H7 (cell line): ENCODE measurements around the gene MTHFSD. TPM values are rescaled to one million over a fixed set of nuclear protein-coding genes. Genes with fewer than 3 reads are reported as not detected.
A peak's percentile ranks its signal among the peaks of the same experiment; 100 is the strongest.

Experiments used
- DNase-seq: peaks from one replicate; pipeline ENCODE4 v3.0.0; 2012
- H3K27me3 ChIP-seq: 2 replicates; pipeline ENCODE4 v1.6.0; 2011; ENCODE audit warnings: mild to moderate bottlenecking, low read length; ENCODE audit not compliant: control insufficient read depth, insufficient read depth
- H3K36me3 ChIP-seq: replicated peaks from 2 replicates; pipeline ENCODE4 v1.5.1; 2011; ENCODE audit warnings: low read length; ENCODE audit not compliant: control insufficient read depth, insufficient read depth
- H3K4me3 ChIP-seq: 2 replicates; pipeline ENCODE4 v1.5.1; 2011; ENCODE audit warnings: low read depth, mild to moderate bottlenecking, control low read depth, low read length, moderate library complexity; ENCODE audit not compliant: insufficient read depth
- total RNA-seq: library from RNA; depleted of rRNA; stranded (reverse); fragments of >200 nt; shearing (Covaris generic); gene quantifications from 2 replicates; pipeline ENCODE4 v1.2.3, GENCODE V29; 2014

MTHFSD gene
- total RNA-seq, 1 experiment from 2014 or later: 15.3 TPM

DNA sequence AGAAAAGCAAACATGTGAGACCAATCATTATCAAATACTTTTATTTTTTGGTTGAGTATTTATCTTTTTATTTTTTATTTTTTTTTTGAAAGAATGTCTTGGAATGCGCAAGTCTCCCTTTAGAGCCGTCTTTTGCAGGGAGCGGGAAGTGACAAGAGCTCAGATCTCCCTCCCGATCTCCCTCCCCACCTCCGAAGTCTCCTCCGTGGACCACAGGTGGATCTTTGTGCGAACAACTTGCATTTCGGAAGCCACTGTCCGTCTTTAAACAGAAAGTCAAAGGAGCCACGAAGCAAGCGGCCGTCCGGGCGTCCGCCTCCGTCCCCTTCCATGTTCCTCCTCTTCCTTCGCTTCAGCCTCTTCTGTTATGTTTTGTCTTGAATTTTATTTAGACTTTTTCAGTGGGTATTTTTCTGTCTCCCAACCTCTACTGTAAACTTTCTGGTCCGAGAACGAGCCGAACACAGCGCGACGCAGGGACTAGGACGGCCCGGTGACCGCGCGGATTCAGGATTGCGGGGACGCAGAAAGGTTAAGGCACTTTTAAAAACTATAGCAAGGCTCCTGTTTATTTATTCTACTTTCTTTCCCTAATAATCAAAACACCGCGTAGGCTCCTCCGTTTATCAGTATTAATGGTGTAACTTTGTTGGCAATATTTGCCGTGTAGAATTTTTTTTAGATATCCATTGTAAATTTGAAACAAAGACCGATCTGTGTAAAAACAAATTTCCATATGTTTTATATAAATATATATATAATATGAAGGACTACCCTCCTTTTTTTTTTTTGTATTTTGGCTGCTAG is 41.4 kb downstream of the MTHFSD start:
- no peak for DNase-seq
- H3K36me3 ChIP-seq: no peaks in the 10 kb centered on the region
- H3K4me3 ChIP-seq: no peak overlapping the region
- peaks cover 97% of the 10 kb centered on the region for H3K27me3 ChIP-seq

DNA sequence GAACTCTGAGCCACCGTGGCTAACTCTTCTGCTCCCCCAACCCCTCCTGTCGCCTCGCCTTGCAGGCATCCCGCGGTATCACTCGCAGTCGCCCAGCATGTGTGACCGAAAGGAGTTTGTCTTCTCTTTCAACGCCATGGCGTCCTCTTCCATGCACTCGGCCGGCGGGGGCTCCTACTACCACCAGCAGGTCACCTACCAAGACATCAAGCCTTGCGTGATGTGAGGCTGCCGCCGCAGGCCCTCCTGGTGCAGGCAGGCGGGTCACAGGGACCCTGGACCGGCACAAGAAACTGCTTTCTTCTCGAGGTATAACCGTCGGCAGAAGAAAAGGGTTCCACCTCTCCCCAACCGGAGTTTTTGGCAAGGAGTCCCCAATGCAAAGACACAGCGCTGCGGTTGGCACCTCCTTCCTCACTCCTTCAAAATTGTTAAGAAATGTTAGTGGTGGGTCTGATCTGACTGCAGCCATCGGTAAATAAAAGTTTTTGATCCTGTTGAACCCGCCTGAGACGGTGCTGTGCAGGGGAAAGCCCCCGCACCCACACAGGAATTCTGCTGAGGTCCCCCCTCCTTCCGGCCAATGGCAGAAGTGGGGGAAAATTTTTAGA is 42.1 kb downstream of the MTHFSD start:
- no peaks in the 10 kb centered on the region for H3K36me3 ChIP-seq
- H3K27me3 ChIP-seq: peaks cover 99% of the 10 kb centered on the region
- no peak overlapping the region for H3K4me3 ChIP-seq
- DNase-seq: peak; percentile 81

DNA sequence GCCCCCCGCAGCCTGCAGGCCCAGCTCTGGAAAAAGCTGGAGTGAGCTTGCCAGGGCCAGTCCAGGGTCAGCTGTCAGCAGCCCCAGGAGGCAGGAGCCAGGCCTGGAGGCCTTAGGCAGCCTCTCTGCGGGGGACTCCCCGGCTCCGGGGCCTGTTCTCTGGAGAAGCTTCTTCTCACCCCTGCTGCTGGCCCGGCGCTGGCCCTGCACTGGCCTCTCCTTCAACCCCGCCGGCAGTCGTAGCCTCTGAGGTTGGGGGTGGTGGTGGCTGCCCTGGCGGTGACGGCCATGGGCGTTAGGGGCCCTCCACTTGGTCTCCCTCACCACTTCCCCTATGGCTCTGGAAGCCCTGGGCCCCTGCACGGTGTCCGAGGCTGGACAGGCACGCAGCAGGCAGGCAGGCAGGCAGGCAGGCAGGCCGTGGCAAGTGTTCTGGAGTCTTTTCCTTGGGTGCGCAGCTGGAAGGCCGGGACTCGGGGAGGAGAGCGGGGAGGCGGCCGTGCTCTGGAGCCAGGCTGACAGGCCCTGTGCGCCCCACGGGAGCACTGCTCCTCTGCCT is 42.7 kb downstream of the MTHFSD start:
- H3K27me3 ChIP-seq: peaks cover 99% of the 10 kb centered on the region
- DNase-seq: peak; percentile 83
- H3K4me3 ChIP-seq: no peak overlapping the region
- no peaks in the 10 kb centered on the region for H3K36me3 ChIP-seq

DNA sequence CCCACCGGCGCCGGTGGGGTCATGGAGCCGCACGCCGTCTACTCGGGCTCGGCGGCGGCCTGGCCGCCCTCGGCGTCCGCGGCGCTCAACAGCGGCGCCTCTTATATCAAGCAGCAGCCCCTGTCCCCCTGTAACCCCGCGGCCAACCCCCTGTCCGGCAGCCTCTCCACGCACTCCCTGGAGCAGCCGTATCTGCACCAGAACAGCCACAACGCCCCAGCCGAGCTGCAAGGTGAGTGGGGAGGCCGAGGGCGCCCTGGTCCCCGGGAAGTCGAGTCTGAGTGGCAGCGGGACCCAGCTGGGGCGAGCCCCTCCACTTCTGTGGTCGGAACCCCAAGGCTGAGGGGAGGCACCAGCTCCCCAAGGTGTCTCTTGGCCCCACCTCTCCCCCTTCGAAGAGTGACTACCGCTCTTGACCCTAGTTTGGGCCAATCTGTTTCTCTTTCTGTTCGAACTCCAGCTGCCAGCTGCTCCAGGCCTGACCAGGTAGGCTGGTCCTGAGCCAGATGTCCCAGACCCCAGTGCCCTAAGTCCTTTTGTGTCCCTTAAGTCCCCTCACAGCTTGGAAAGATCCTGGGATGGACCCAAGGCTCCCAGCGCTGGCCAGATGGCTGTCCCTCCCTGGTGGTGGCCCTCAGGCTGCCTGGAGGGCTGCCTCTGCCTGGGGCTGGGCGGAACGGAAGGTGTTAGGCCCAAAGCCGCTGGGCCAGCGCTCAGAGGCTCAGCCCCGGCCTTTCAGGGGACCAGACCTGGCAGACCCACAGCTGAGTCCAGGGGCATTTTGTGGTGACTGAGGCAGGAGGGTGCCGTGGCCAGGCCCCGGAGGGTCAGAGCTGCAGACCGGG is 43.5 kb downstream of the MTHFSD start:
- peak; percentile 76 for DNase-seq
- H3K27me3 ChIP-seq: peaks cover 99% of the 10 kb centered on the region
- H3K36me3 ChIP-seq: no peaks in the 10 kb centered on the region
- H3K4me3 ChIP-seq: no peak overlapping the region

DNA sequence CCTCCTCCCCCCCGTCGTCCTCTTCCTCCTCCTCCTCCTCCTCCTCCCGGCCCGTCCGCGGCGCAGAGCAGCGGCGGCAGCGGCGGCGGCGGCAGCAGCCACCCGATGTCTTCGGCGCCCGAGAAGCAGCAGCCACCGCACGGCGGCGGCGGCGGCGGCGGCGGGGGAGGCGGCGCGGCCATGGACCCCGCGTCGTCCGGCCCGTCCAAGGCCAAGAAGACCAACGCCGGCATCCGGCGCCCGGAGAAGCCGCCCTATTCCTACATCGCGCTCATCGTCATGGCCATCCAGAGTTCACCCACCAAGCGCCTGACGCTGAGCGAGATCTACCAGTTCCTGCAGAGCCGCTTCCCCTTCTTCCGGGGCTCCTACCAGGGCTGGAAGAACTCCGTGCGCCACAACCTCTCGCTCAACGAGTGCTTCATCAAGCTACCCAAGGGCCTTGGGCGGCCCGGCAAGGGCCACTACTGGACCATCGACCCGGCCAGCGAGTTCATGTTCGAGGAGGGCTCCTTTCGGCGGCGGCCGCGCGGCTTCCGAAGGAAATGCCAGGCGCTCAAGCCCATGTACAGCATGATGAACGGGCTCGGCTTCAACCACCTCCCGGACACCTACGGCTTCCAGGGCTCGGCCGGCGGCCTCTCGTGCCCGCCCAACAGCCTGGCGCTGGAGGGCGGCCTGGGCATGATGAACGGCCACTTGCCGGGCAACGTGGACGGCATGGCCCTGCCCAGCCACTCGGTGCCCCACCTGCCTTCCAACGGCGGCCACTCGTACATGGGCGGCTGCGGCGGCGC is 44.4 kb downstream of the MTHFSD start, which contains the start of gene FOXF1:
TSS of gene FOXF1 (plus strand) at position 63 of the 797 bp plus-strand sequence. CDS start at position 106, 43 bp downstream.
- no peak for DNase-seq
- Histone ChIP-seq H3K27me3 (peaks cover 99% of the 10 kb centered on the region), H3K4me3 (peak within 1 kb of the TSS; percentile 45), H3K36me3 (no peaks in the 10 kb centered on the region)

DNA sequence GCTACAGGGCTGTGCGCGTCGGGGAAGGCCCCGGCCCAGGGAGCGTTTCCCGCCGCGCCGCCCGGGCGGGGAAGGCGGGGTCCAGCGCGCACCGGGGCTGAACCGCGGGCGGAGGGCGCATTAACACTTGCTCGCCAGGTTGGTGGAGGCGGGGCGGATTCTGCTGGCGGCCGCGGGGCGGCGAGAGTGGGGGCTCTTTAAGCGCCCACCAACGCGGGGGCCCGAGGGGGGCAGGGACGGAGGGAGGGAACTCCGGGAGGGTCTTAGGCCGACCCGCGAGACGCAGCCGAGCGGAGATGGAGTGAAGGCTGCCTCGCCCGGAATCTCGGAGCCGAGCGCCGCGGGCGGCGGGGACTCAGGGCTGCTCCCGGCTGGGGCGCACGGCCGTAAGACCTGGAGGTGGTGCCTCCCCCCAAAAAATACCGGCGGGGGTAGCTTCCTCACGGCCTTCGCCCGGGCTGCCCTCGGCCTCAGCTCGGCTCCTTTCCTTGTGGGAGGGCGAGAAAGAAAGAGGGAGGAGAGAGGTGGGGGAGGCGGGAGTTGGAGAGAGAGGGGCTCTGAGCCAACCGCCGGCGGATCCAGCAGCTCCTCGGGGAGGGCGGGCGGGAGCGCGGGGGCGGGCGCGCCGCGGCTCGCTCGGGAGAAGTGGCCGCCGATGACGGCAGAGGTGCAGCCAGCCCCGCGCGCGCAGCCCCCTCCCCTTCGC is 45.1 kb downstream of the MTHFSD start:
- DNase-seq: peak; percentile 94
- Histone ChIP-seq H3K36me3 (no peaks in the 10 kb centered on the region), H3K27me3 (peaks cover 98% of the 10 kb centered on the region), H3K4me3 (peak overlapping the region; percentile 45)

DNA sequence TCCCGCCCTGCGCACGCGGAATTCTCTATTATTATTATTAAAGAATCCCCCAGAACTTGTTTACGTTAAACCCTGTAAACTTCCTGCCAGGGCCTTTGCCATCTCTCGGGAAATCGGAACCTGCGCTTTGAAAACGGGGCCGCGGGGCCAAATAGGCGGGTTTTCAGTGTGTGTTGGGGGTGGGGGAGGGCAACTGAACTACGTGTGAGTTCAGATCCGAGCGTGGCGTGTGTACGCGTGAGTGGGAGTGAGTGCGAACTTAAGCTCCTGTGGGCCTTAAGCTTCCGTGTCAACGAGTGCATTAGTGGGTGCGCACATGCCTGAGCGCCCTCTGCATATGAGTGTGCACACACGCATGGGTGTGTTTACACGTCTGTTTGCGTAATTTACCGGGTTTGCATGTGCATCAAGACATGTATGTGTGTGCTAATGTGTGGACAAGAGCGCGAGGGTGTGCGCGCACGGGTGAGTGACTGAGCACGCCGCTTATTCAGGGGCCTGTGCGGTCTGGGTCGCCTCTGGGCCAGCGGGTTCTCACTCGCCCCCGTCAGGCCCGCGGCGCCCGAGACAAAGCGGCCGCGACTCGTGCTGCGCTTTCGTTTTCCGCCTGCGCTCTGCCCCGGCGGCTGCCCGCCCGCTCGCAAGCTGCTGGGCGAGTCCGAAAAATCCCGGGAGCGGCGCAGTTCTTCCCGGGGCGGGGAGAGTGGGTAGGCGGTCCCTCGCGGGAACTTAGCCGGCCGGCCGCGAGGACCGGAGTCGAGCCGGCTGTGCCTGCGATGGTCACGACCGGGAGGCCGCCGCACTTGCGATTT is 45.9 kb downstream of the MTHFSD start:
- Histone ChIP-seq H3K4me3 (peak overlapping the region; percentile 45), H3K36me3 (no peaks in the 10 kb centered on the region), H3K27me3 (peaks cover 98% of the 10 kb centered on the region)
- peak; percentile 85 for DNase-seq

DNA sequence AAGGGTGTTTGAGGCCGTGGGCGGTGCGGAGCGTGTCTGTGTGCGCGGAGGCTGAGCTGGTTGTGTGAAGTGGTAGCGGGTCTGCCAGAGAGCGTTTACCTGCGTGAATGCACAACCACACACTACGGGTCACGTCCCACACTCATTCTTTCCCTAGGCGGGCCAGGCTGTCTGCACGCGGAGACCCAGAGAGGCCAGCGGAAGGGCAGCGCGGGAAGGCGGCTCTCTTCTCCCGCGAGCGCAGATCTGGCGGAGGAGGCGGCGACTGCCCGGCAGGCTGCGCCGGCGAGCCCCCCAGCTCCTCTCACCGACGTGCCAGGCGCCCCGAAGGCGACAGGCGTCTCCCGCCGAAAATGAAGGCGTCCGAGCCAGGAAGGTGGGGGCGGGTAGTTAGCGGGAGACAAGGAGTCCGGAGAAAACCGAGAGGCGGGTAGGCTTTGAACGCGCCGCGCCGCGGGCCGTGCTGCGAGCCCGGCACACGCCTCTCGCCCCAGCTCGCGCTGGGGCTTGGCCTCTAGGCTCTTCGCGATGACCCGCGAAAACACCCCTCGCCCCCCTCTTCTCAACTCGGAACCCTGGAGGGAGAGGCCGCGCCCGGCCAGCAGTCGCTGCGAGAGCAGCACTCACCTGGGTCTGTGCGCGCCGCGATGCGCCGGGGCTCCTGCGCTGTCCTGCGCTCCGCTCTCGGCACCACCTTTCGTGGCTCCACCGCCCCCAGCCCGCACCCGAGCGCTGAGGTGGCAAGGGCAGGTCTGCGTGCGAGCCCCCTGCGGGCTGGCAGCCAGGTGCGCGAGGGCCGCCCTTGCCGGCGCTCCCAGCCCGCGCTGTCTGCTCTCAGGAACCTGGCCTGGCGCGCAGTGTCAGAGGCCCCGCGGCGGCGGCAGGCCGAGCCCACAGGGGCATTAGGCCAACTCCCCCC is 46.7 kb downstream of the MTHFSD start:
- H3K4me3 ChIP-seq: peak overlapping the region; percentile 15; the same call in 1 of the 2 replicates
- H3K36me3 ChIP-seq: no peaks in the 10 kb centered on the region
- peak; percentile 88 for DNase-seq
- peaks cover 98% of the 10 kb centered on the region for H3K27me3 ChIP-seq

DNA sequence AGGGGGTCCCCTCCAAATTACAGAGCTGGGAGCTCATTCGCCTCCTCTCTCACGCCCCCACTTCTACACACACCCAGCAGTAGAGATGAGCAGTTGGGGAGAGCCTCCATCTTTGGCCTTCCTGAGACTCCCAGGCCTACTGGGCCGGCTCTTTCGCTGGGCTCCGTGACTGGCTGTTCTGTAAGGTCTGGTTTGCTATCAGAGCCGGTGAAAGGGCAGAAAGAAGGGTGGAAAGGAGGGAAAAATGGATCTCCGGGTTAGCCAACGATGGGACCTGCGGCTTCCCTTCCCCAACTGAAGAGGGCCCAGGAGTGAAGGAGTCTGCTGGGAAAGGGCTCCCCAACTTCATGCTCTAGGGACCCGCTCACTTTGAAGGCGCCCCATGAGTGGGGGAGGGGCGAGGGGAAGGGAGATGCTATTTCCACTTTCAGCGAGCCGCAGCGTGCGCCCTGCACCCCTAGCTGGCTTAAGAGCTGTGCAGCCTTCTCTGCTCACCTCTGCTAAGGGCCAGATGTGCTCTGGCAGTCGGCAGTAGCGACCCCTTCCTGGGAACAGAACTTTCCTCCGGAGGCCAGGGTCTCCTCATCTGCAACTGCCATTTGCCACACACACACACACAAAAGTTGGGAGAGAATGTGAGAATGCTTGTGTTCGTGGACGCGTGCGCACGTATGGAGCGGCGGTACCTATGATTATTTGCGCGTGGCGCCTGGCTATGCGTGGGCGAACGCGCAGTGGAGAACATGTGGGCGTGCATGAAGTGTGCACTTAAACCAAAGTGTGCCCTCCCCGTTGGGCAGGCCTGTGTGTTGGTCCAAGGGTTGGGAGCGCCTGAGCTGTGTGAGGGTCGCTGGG is 47.6 kb downstream of the MTHFSD start:
- H3K36me3 ChIP-seq: no peaks in the 10 kb centered on the region
- no peak overlapping the region for H3K4me3 ChIP-seq
- H3K27me3 ChIP-seq: peaks cover 98% of the 10 kb centered on the region
- peak; percentile 60 for DNase-seq

DNA sequence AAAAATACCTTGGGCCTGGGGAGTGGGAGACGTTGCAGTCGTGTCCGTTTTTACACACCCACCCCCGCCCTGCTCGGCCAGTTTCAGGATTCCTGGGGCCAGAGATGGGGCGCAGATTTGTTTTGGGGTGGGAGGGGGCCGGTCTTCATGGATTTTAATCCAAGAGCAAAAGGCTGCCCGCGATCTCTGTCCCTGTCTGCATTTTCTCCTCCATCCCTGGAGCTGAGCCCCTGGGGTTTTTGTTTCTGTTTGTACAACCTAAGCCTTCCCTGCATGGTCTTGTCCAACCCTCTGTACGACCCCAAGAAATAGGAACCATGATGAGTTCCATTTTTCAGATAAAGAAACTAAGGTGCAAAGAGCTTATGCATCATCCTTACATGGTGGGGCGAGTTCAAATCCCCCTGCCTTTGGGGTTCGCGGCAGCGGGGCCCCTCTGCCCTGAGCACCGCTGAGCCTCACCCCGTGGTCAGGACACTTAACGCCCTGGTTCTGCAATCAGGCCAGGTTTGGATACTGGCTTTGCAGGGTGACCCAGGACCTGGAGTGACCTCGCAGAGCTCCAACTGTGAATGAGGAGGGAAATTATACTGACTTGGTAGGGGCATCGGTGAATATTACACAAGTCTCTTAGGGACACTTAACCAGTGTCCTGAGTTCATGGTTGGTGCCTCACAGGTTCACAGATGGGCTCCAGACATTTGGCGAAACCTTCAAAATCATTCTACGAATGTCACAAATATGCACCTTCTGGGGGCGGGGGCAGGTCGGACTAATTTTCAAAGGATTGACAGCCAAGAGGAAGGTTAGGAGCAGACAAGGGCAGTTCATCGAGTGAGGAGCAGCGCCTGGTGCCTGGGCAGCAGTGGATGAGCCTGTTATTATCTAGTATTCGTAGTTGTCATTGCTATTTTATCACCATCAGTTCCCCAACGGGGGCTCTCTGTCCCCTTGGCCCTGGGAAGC is 48.9 kb downstream of the MTHFSD start:
- DNase-seq: peak; percentile 49
- H3K36me3 ChIP-seq: no peaks in the 10 kb centered on the region
- H3K27me3 ChIP-seq: peaks cover 98% of the 10 kb centered on the region
- H3K4me3 ChIP-seq: no peak overlapping the region
